Fibroblast of lung (primary cell): ENCODE data around the gene CR1. TPM values are rescaled to one million over a fixed set of nuclear protein-coding genes. Genes with fewer than 3 reads are reported as not detected.

Source experiments
- DNase-seq, 2 donors: peaks; one replicate each; pipeline versions ENCODE4 v3.0.0 to v3.0.0-alpha.2; 2010; ENCODE audit warnings: low read depth in 2 of 2
- H2AFZ ChIP-seq: 2 replicates; pipeline ENCODE4 v1.5.1; 2012; ENCODE audit warnings: low read length, control low read depth, inconsistent platforms
- H3K27ac ChIP-seq: 2 replicates; pipeline ENCODE4 v1.5.1; 2011; ENCODE audit warnings: low read length, control low read depth; ENCODE audit not compliant: insufficient read depth
- H3K27me3 ChIP-seq: 2 replicates; pipeline ENCODE4 v1.5.1; 2011; ENCODE audit warnings: mild to moderate bottlenecking, low read length; ENCODE audit not compliant: control insufficient read depth, insufficient read depth
- H3K36me3 ChIP-seq: 2 replicates; pipeline ENCODE4 v1.5.1; 2011; ENCODE audit warnings: low read length; ENCODE audit not compliant: control insufficient read depth, insufficient read depth
- H3K4me1 ChIP-seq: 2 replicates; pipeline ENCODE4 v1.5.1; 2011; ENCODE audit warnings: low read length; ENCODE audit not compliant: control insufficient read depth, insufficient read depth; ENCODE audit errors: extremely low read depth
- H3K4me2 ChIP-seq: 2 replicates; pipeline ENCODE4 v1.5.1; 2011; ENCODE audit warnings: low read length, control low read depth; ENCODE audit not compliant: insufficient read depth; ENCODE audit errors: extremely low read depth
- H3K4me3 ChIP-seq, 4 experiments: fragments of 200-600 bp in 1 of 4; sonication (generic) in 1 of 4; replicated peaks in 1 of 4; 2 replicates each; pipeline ENCODE4 v1.5.1; 2011 to 2016; ENCODE audit warnings: low read length in 4 of 4, low read depth in 3 of 4, mild to moderate bottlenecking in 3 of 4, control low read depth in 2 of 4, inconsistent platforms in 1 of 4, mixed read lengths in 1 of 4; ENCODE audit not compliant: insufficient read depth in 1 of 4; ENCODE audit errors: control extremely low read depth in 1 of 4
- H3K79me2 ChIP-seq: 2 replicates; pipeline ENCODE4 v1.5.1; 2012; ENCODE audit warnings: mild to moderate bottlenecking, low read length, inconsistent platforms; ENCODE audit not compliant: control insufficient read depth, insufficient read depth
- H3K9ac ChIP-seq: 2 replicates; pipeline ENCODE4 v1.5.1; 2011; ENCODE audit warnings: mild to moderate bottlenecking, low read length, control low read depth; ENCODE audit not compliant: insufficient read depth
- H3K9me3 ChIP-seq: 2 replicates; pipeline ENCODE4 v1.5.1; 2012; ENCODE audit warnings: low read depth, low read length; ENCODE audit not compliant: control insufficient read depth, insufficient read depth
- H4K20me1 ChIP-seq: 2 replicates; pipeline ENCODE4 v1.5.1; 2011; ENCODE audit warnings: low read length; ENCODE audit not compliant: control insufficient read depth, insufficient read depth; ENCODE audit errors: extremely low read depth
- CTCF ChIP-seq, 2 donors: IDR thresholded peaks in 1 of 2; conservative IDR thresholded peaks in 1 of 2; 1 replicate in 1 of 2; 2 replicates in 1 of 2; pipeline ENCODE4 v1.5.1; 2011 to 2012; ENCODE audit warnings: low read length in 2 of 2, control low read depth in 1 of 2, inconsistent platforms in 1 of 2, low read depth in 1 of 2, mild to moderate bottlenecking in 1 of 2
- EZH2 ChIP-seq: IDR thresholded peaks from 2 replicates; pipeline ENCODE4 v1.5.1; 2012; ENCODE audit warnings: low read length, control low read depth, mild to moderate bottlenecking; ENCODE audit errors: missing control alignments
- polyA plus RNA-seq, 2 donors: library from polyadenylated mRNA; depleted of rRNA in 1 of 2; stranded (reverse) in 1 of 2; unstranded in 1 of 2; fragments of >200 nt; gene quantifications; 2 replicates each; pipeline ENCODE4 v1.2.1, GENCODE V29; 2011 to 2012; ENCODE audit warnings: missing spikeins in 1 of 2
- total RNA-seq: library from RNA; depleted of rRNA; stranded (reverse); fragments of >200 nt; gene quantifications from 2 replicates; pipeline ENCODE4 v1.2.1, GENCODE V29; 2014

The CR1 gene
- total and polyA plus RNA-seq, 2 donors (not counting 1 experiment from before 2014, with no cell fraction given): not detected

DNA sequence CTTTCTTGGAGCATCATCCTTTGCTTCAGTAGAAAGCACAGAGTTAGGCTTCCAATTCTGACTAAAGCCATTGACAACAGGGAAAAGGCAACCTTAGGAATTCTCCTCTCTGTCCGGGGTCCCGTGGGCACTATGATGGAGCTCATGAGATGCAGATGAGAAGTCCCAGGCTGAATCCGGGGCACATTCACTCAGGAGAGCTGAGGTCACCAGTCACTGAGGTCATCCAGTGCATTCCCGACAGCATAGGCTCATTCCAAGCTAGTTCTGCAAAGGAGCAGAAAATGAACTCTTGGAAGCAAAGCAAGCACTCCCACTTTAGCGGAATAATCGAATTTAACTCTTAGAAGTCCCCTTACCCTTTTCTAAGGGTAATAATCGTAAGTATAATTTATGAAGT lies 6.8 kb downstream of the CR1 start:
- H3K27me3 ChIP-seq: peaks cover 9% of the 10 kb centered on the region
- H3K27ac ChIP-seq: no peak overlapping the region
- no peak overlapping the region for H3K4me3 ChIP-seq
- H3K9me3 ChIP-seq: no peaks in the 10 kb centered on the region
- TF ChIP-seq CTCF (conservative IDR thresholded peaks at IDR 0.05 in 1 of 2, IDR thresholded peaks at IDR 0.05 in 1 of 2; ENCODE audit: low read depth in 1 of 2, low read length in 2 of 2): no peak
- no peak for TF ChIP-seq EZH2
- H3K36me3 ChIP-seq: no peaks in the 10 kb centered on the region
- H2AFZ ChIP-seq: no peak overlapping the region
- H3K9ac ChIP-seq: no peak overlapping the region
- no peaks in the 10 kb centered on the region for H3K79me2 ChIP-seq
- DNase-seq: no peak
- H4K20me1 ChIP-seq: no peaks in the 10 kb centered on the region
- H3K4me2 ChIP-seq: no peak overlapping the region
- no peaks in the 10 kb centered on the region for H3K4me1 ChIP-seq

DNA sequence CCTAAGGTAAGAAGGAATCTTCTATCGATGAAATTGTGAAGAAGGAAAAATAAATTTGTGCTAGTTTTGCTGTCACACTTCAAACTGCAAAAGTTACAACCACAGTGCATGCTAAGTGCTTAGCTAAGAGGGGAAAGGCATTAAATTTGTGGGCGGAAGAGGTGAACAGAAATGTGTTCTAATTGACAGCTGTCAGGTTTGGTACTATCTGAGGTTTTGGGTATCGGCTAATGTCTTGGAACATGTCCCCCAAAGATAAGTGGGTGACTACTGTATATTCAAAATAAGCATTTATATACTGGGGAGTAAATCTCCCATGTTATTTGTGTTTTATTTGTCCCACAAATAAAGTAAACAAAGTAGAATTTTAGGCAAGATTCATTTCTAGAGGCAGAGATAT lies 8.0 kb downstream of the CR1 start:
- H3K36me3 ChIP-seq: no peaks in the 10 kb centered on the region

GRCh38 chr1:207504438-207504837 lies 8.5 kb downstream of the CR1 start:
- Histone ChIP-seq H3K79me2 (no peaks in the 10 kb centered on the region), H2AFZ (no peak overlapping the region), H3K36me3 (no peaks in the 10 kb centered on the region), H3K9me3 (no peaks in the 10 kb centered on the region), H3K27ac (no peak overlapping the region), H3K9ac (no peak overlapping the region), H3K4me2 (no peak overlapping the region), H3K27me3 (peaks cover 5% of the 10 kb centered on the region), H3K4me1 (no peaks in the 10 kb centered on the region), H3K4me3 (no peak overlapping the region), H4K20me1 (no peaks in the 10 kb centered on the region)
- no peak for TF ChIP-seq EZH2
- DNase-seq: no peak

More for the DNA sequence above, 8.0 kb downstream of the CR1 start:
- TF ChIP-seq CTCF (conservative IDR thresholded peaks at IDR 0.05 in 1 of 2, IDR thresholded peaks at IDR 0.05 in 1 of 2; ENCODE audit: low read depth in 1 of 2, low read length in 2 of 2) (no peak), EZH2 (no peak)
- Histone ChIP-seq H3K79me2 (no peaks in the 10 kb centered on the region), H3K27ac (no peak overlapping the region), H3K27me3 (peaks cover 5% of the 10 kb centered on the region), H4K20me1 (no peaks in the 10 kb centered on the region), H3K9ac (no peak overlapping the region), H3K4me3 (no peak overlapping the region), H2AFZ (no peak overlapping the region), H3K4me1 (no peaks in the 10 kb centered on the region), H3K4me2 (no peak overlapping the region), H3K9me3 (no peaks in the 10 kb centered on the region)
- DNase-seq: no peak
